HL-60 (cell line): ENCODE measurements around the gene TMTC1.

Experiments
- DNase-seq, 2 experiments: peaks; one replicate each; pipeline ENCODE4 v3.0.0-alpha.2; 2010 to 2020; ENCODE audit warnings: low read depth in 1 of 2, low spot score in 1 of 2
- H3K27ac ChIP-seq: fragments of 250-450 bp; sonication (Bioruptor Pico); replicated peaks from 2 replicates; pipeline ENCODE4 v1.5.1; 2020; ENCODE audit warnings: mild to moderate bottlenecking, moderate library complexity
- H3K27me3 ChIP-seq: fragments of 250-450 bp; sonication (Bioruptor Pico); 2 replicates; pipeline ENCODE4 v1.5.1; 2021; ENCODE audit warnings: mild to moderate bottlenecking, moderate library complexity; ENCODE audit not compliant: insufficient read depth, poor library complexity, severe bottlenecking
- H3K4me3 ChIP-seq: replicated peaks from 2 replicates; pipeline ENCODE4 v1.5.1; 2011; ENCODE audit warnings: mild to moderate bottlenecking, control low read depth, low read length; ENCODE audit not compliant: insufficient read depth
- GABPA ChIP-seq: IDR thresholded peaks from 2 replicates; pipeline ENCODE4 v1.6.1; 2012; ENCODE audit warnings: low read depth
- POLR2AphosphoS5 ChIP-seq: IDR thresholded peaks from 2 replicates; pipeline ENCODE4 v1.6.1; 2012; ENCODE audit warnings: low read depth
- REST ChIP-seq: IDR thresholded peaks from 2 replicates; pipeline ENCODE4 v1.6.1; 2012; ENCODE audit warnings: low read depth; ENCODE audit not compliant: insufficient replicate concordance
- SPI1 ChIP-seq: IDR thresholded peaks from 2 replicates; pipeline ENCODE4 v1.6.1; 2012; ENCODE audit warnings: low read depth, mild to moderate bottlenecking, borderline replicate concordance
- TF ChIP-seq, protein P1 (sequence below): IDR thresholded peaks from one replicate; pipeline ENCODE4 v1.5.1; 2011; ENCODE audit warnings: low read length, control low read depth, inconsistent platforms; ENCODE audit not compliant: insufficient read depth

The TMTC1 gene

GRCh38 chr12:29566441-29566840 lies 217.3 kb downstream of the TMTC1 start:
- TF ChIP-seq, protein P1, sequence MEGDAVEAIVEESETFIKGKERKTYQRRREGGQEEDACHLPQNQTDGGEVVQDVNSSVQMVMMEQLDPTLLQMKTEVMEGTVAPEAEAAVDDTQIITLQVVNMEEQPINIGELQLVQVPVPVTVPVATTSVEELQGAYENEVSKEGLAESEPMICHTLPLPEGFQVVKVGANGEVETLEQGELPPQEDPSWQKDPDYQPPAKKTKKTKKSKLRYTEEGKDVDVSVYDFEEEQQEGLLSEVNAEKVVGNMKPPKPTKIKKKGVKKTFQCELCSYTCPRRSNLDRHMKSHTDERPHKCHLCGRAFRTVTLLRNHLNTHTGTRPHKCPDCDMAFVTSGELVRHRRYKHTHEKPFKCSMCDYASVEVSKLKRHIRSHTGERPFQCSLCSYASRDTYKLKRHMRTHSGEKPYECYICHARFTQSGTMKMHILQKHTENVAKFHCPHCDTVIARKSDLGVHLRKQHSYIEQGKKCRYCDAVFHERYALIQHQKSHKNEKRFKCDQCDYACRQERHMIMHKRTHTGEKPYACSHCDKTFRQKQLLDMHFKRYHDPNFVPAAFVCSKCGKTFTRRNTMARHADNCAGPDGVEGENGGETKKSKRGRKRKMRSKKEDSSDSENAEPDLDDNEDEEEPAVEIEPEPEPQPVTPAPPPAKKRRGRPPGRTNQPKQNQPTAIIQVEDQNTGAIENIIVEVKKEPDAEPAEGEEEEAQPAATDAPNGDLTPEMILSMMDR: no peak
- no peak for TF ChIP-seq GABPA
- no peak for TF ChIP-seq REST
- Histone ChIP-seq H3K27me3 (peaks cover 8% of the 10 kb centered on the region), H3K27ac (no peak overlapping the region), H3K4me3 (no peak overlapping the region)
- no peak for DNase-seq

DNA sequence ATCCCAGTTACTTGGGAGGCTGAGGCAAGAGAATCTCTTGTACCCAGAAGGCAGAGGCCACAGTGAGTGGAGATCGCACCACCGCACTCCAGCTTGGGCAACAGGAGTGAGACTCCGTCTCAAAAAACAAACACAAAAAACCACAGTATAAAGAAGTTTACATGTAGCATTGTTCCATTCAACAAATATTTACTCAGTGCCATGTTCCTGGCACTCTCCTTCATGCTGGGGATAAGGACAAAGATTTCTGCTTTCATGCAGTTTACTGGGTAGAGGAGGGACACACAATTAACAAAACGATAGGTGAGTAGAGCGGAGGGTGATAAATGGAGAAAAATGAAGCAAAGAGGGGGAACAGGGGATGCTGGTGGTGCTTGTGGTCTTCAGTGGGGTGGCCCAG lies 218.0 kb downstream of the TMTC1 start:
- H3K27ac ChIP-seq: no peak overlapping the region
- H3K4me3 ChIP-seq: no peak overlapping the region
- TF ChIP-seq GABPA (no peak), POLR2AphosphoS5 (no peak), SPI1 (no peak), REST (no peak)
- TF ChIP-seq, protein P1: no peak
- no peak for DNase-seq
- H3K27me3 ChIP-seq: peaks cover 11% of the 10 kb centered on the region

DNA sequence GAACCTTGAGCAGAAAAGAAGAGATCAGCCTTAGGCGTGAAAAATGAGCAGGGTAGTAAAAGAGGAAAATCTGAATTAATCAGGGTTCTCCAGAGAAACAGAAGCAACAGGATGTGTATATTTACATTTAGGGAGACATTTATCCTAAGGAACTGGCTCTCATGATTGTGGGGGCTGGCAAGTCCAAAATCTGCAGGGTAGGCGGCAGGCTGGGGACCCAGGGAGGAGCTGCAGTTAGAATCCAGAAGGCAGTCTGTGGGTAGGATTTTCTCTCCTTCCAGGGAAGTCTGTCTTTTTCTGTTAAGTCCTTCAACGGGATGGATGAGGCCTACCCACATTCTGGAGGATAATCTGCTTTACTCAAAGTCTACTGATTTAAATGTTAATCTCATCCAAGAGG lies 218.8 kb downstream of the TMTC1 start:
- no peak for DNase-seq
- no peak overlapping the region for H3K27ac ChIP-seq
- peaks cover 11% of the 10 kb centered on the region for H3K27me3 ChIP-seq
- H3K4me3 ChIP-seq: no peak overlapping the region
- no peak for TF ChIP-seq GABPA
- TF ChIP-seq POLR2AphosphoS5: no peak
- TF ChIP-seq REST: no peak
- no peak for TF ChIP-seq SPI1
- TF ChIP-seq, protein P1: no peak
